ENCODE data around the gene TBX19. TPM values are rescaled to one million over a fixed set of nuclear protein-coding genes. Genes with fewer than 3 reads are reported as not detected.

Gene TBX19
- total and polyA plus RNA-seq, 2 of the 4 experiments (the other 2 are of a cell fraction), result 0.18 to 0.89 TPM

- Histone ChIP-seq H3K4me2 (ENCODE audit: low read depth, low read length) (no peak overlapping the region), H3K36me3 (ENCODE audit: control insufficient read depth, insufficient read depth, low read length) (no peaks in the 10 kb centered on the region), H3K14ac (replicated peaks; ENCODE audit: low read depth, low read length) (no peak overlapping the region), H3K79me1 (ENCODE audit: low read depth in 1 of 2, low read length in 2 of 2) (peaks cover 9 to 11% of the 10 kb centered on the region in 2 experiments; a peak in 2 of 4 replicates), H4K91ac (ENCODE audit: insufficient read depth, low read depth, low read length) (no peak overlapping the region), H3K27me3 (ENCODE audit: control insufficient read depth, insufficient read depth, low read length) (no peaks in the 10 kb centered on the region), H3K4me3 (ENCODE audit: insufficient read depth, low read depth, low read length) (no peak overlapping the region), H3K4ac (ENCODE audit: low read depth, low read length) (no peak overlapping the region), H4K5ac (ENCODE audit: low read depth, low read length) (no peak overlapping the region), H2AK5ac (ENCODE audit: low read depth, low read length) (no peak overlapping the region), H2BK20ac (ENCODE audit: low read depth, low read length) (no peak overlapping the region), H3K9ac (ENCODE audit: low read depth, low read length) (no peak overlapping the region), H2AFZ (replicated peaks; ENCODE audit: low read length, poor library complexity) (no peak overlapping the region), H3K4me1 (ENCODE audit: control insufficient read depth, insufficient read depth, low read length) (peaks cover 3% of the 10 kb centered on the region), H2BK5ac (ENCODE audit: low read depth, low read length, poor library complexity, severe bottlenecking) (no peak overlapping the region), H4K20me1 (ENCODE audit: insufficient read depth, low read length) (no peaks in the 10 kb centered on the region), H3K56ac (ENCODE audit: extremely low read depth, insufficient read depth, low read length) (no peak overlapping the region), H3K23ac (ENCODE audit: low read depth, low read length) (no peak overlapping the region), H4K8ac (ENCODE audit: low read depth in 2 of 2, low read length in 2 of 2) (no peak overlapping the region), H3K9me1 (ENCODE audit: insufficient read depth, low read length) (peaks cover 8% of the 10 kb centered on the region), H2BK120ac (ENCODE audit: low read depth, low read length) (no peak overlapping the region), H2BK15ac (ENCODE audit: low read depth, low read length) (no peak overlapping the region), H3K27ac (ENCODE audit: insufficient read depth, low read length) (no peak overlapping the region), H3K9me3 (ENCODE audit: control insufficient read depth, insufficient read depth, low read length) (peaks cover 4% of the 10 kb centered on the region), H3K18ac (ENCODE audit: low read depth, low read length) (no peak overlapping the region), H2AK9ac (replicated peaks; ENCODE audit: low read depth, low read length, poor library complexity) (no peak overlapping the region)
- no CpG with 5 or more reads among the region's 1 CpG for WGBS, 2 experiments (ENCODE audit: extremely low coverage in 2 of 2, insufficient read length in 1 of 2)
- ChIA-PET CTCF (no interaction called here), POLR2A (ENCODE audit: unreplicated experiment) (no interaction called here)
- intact Hi-C loops (cut with micrococcal nuclease), result no loop called here
- dilution Hi-C loops (cut with HindIII; ENCODE audit: low sequenced_read_pairs, unreplicated experiment), result no loop called here
- no peak for ATAC-seq (ENCODE audit: low read depth)
- in situ Hi-C loops (cut with MboI; ENCODE audit: low sequenced_read_pairs), result no loop called here
- DNase-seq, result no peak
- no peak for TF ChIP-seq RFX5 (IDR thresholded peaks at IDR 0.05; ENCODE audit: low read depth, low read length)
- no peak for TF ChIP-seq BHLHE40 (IDR thresholded peaks at IDR 0.05; ENCODE audit: low read depth, low read length)
- TF ChIP-seq MXI1 (IDR thresholded peaks at IDR 0.05; ENCODE audit: borderline replicate concordance, low read depth, low read length), result no peak
- TF ChIP-seq RAD21 (IDR thresholded peaks at IDR 0.05; ENCODE audit: low read length), result no peak
- TF ChIP-seq USF2 (IDR thresholded peaks at IDR 0.05; ENCODE audit: low read depth, low read length), result no peak
- TF ChIP-seq, protein P1, sequence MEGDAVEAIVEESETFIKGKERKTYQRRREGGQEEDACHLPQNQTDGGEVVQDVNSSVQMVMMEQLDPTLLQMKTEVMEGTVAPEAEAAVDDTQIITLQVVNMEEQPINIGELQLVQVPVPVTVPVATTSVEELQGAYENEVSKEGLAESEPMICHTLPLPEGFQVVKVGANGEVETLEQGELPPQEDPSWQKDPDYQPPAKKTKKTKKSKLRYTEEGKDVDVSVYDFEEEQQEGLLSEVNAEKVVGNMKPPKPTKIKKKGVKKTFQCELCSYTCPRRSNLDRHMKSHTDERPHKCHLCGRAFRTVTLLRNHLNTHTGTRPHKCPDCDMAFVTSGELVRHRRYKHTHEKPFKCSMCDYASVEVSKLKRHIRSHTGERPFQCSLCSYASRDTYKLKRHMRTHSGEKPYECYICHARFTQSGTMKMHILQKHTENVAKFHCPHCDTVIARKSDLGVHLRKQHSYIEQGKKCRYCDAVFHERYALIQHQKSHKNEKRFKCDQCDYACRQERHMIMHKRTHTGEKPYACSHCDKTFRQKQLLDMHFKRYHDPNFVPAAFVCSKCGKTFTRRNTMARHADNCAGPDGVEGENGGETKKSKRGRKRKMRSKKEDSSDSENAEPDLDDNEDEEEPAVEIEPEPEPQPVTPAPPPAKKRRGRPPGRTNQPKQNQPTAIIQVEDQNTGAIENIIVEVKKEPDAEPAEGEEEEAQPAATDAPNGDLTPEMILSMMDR (conservative IDR thresholded peaks at IDR 0.05; ENCODE audit: low read depth, low read length), result no peak
- BruUV-seq (replicated peaks), result no TSS peak
Measured at GRCh38 chr1:168259567-168259966, 21.1 kb upstream of the TBX19 start.
